Esophagus squamous epithelium (tissue), 5 donors: ENCODE data around the gene MAP2K5. TPM values are rescaled to one million over a fixed set of nuclear protein-coding genes. Genes with fewer than 3 reads are reported as not detected.

Experiments
- DNase-seq: peaks from one replicate; lab custom pipeline; 2025; lab: John Stamatoyannopoulos, UW
- H3K27ac ChIP-seq, 4 donors: fragments of 200-600 bp; sonication (generic); one replicate each; pipeline ENCODE4 v1.5.1; 2016 to 2019; ENCODE audit warnings: mild to moderate bottlenecking in 1 of 4
- H3K27me3 ChIP-seq, 4 donors: fragments of 200-600 bp; sonication (generic); 1 replicate in 3 of 4; 2 replicates in 1 of 4; pipeline versions ENCODE4 v1.5.1 to v1.6.0; 2017 to 2021; ENCODE audit warnings: antibody characterized with exemption in 1 of 4
- H3K36me3 ChIP-seq, 3 donors: fragments of 200-600 bp; sonication (generic); one replicate each; pipeline ENCODE4 v1.5.1; 2016 to 2019
- H3K4me1 ChIP-seq, 3 donors: fragments of 200-600 bp; sonication (generic); one replicate each; pipeline ENCODE4 v1.5.1; 2017 to 2019
- H3K4me3 ChIP-seq, 4 donors: fragments of 200-600 bp; sonication (generic); 1 replicate in 3 of 4; 2 replicates in 1 of 4; pipeline ENCODE4 v1.5.1; 2016 to 2019; ENCODE audit warnings: mild to moderate bottlenecking in 2 of 4, moderate library complexity in 1 of 4
- H3K9me3 ChIP-seq, 3 donors: fragments of 200-600 bp; sonication (generic); one replicate each; pipeline ENCODE4 v1.5.1; 2016 to 2019
- CTCF ChIP-seq, 6 experiments: fragments of 450-650 bp in 4 of 6; fragments of 200-600 bp in 2 of 6; sonication (generic) in 2 of 6; IDR thresholded peaks; one replicate each; pipeline ENCODE4 v1.5.1; 2016 to 2019; ENCODE audit warnings: antibody characterized with exemption in 6 of 6, mild to moderate bottlenecking in 4 of 6, moderate library complexity in 4 of 6
- POLR2A ChIP-seq, 4 donors: fragments of 450-650 bp; IDR thresholded peaks; one replicate each; pipeline ENCODE4 v1.6.1; 2017; ENCODE audit warnings: antibody characterized with exemption in 4 of 4, mild to moderate bottlenecking in 4 of 4, moderate library complexity in 3 of 4
- WGBS, 2 donors: methylation state at CpG; one replicate each; pipeline ENCODE4 v1.1.5; 2018; 5-methylcytosine and 5-hydroxymethylcytosine counted together
- intact Hi-C: fragments of 100-400 bp; cut with DNase I; formaldehyde crosslinking; loops from one replicate; pipeline ENCODE4 v1.15.0; 2022
- total RNA-seq, 4 donors: library from RNA; depleted of rRNA; stranded (reverse); fragments of >200 nt; gene quantifications; one replicate each; pipeline ENCODE4 v1.1.0, GENCODE V29; 2016
- donor health status: DM: yes; HTN: yes; CAD: no.

Gene MAP2K5
- total RNA-seq, 4 donors from 2014 or later = 5.8 to 8.0 (median 7.0) TPM

GRCh38 chr15:67801926-67802914, 259.7 kb downstream of the MAP2K5 start:
- no peak for TF ChIP-seq POLR2A (IDR thresholded peaks at IDR 0.05)
- TF ChIP-seq CTCF (IDR thresholded peaks at IDR 0.05) = no peak
- Histone ChIP-seq H3K4me1 (no peaks in the 10 kb centered on the region), H3K27ac (no peak overlapping the region), H3K27me3 (no peaks in the 10 kb centered on the region), H3K4me3 (no peak overlapping the region), H3K9me3 (no peaks in the 10 kb centered on the region), H3K36me3 (peaks cover 0 to 11% (median 0%) of the 10 kb centered on the region in 3 donors)
- whole genome bisulfite sequencing, 2 donors = 83 to 91% methylated on average over 12 to 13 of the region's 19 CpGs
- no peak for DNase-seq
- intact Hi-C loops = no loop called here

DNA sequence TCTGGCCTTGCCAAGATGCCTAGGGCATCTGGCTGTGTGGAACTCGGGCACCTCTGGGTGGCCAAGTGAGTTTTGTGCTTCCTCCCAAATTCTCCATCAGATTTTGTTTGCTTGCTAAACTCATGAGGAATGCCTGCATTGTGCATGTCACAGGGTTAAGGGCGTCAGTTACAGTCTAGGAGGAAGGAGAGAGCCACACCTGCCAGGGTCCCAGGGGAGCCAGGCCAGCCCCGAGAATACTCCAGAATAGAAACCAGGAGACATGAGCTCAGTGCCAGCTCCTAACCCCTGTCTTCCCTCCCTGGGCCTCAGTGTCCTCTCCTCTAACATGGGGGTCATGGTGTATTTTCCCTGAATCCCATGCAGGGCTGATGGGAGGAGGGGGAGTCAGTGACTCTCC, 260.8 kb downstream of the MAP2K5 start:
- Histone ChIP-seq H3K27ac (no peak overlapping the region), H3K36me3 (peaks cover 0 to 22% (median 4%) of the 10 kb centered on the region in 3 donors), H3K4me1 (no peaks in the 10 kb centered on the region), H3K4me3 (no peak overlapping the region), H3K27me3 (no peaks in the 10 kb centered on the region), H3K9me3 (no peaks in the 10 kb centered on the region)
- intact Hi-C loops = no loop called here
- TF ChIP-seq POLR2A (IDR thresholded peaks at IDR 0.05) (no peak), CTCF (IDR thresholded peaks at IDR 0.05) (no peak)
- WGBS, 2 donors = 73 to 83% methylated on average over 1 to 2 of the region's 3 CpGs
- no peak for DNase-seq

GRCh38 chr15:67803996-67804843, 261.7 kb downstream of the MAP2K5 start:
- Histone ChIP-seq H3K36me3 (peaks cover 0 to 31% (median 4%) of the 10 kb centered on the region in 3 donors), H3K4me3 (no peak overlapping the region), H3K27ac (no peak overlapping the region), H3K4me1 (no peaks in the 10 kb centered on the region), H3K9me3 (no peaks in the 10 kb centered on the region), H3K27me3 (no peaks in the 10 kb centered on the region)
- no peak for TF ChIP-seq CTCF (IDR thresholded peaks at IDR 0.05)
- no peak for TF ChIP-seq POLR2A (IDR thresholded peaks at IDR 0.05)
- intact Hi-C loops = no loop called here
- DNase-seq = no peak
- 69 to 79% methylated on average over 8 to 14 of the region's 27 CpGs for WGBS, 2 donors

DNA sequence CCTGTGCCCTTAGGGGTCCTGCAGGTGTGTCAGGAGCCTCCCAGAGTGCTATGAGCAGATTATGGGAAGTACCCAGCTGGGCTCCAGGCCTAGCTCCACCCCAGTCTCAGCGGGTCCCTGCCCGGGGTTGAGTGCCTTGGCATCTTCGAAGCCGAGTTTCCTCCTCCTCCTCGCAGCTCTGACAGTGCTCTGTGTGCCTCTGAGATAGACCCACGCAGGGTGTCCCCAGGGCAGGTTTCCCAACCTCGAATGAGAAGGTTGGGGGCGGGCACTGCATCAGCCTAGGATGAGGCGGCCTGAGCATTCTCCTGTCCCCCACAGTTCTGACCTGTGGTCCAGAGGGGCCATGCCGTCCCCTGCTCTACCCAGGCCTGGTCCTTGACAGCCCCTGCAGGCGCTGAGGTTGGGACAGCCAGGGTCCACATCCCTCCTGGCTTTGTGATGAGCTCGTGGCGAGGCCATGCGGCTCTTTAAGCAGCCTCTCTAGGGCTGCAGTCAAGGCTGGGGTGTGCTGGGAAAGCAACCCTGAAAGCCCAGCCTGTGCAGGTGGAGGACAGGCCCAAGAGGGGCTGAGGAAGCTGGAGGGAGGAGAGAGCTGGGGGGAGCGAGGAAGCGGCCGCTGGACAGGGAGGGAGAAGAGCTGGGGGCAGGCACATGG, 262.6 kb downstream of the MAP2K5 start:
- 81 to 100% methylated on average over 3 of the region's 17 CpGs for WGBS, 2 donors
- intact Hi-C loops = no loop called here
- Histone ChIP-seq H3K4me1 (no peaks in the 10 kb centered on the region), H3K36me3 (peaks cover 0 to 38% (median 4%) of the 10 kb centered on the region in 3 donors), H3K27ac (no peak overlapping the region), H3K4me3 (no peak overlapping the region), H3K27me3 (no peaks in the 10 kb centered on the region), H3K9me3 (no peaks in the 10 kb centered on the region)
- TF ChIP-seq CTCF (IDR thresholded peaks at IDR 0.05) (no peak), POLR2A (IDR thresholded peaks at IDR 0.05) (no peak)
- no peak for DNase-seq
